Karpas-422 (cell line): Measurements from ENCODE around the gene WIPI1. TPM values are rescaled to one million over a fixed set of nuclear protein-coding genes. Genes with fewer than 3 reads are reported as not detected.

Experiments used
- small RNA-seq: library from RNA; depleted of rRNA; stranded (forward); fragments of <200 nt; gene quantifications from one replicate; pipeline ENCODE3, GENCODE V24; 2014
- total RNA-seq: library from RNA; depleted of rRNA; stranded (reverse); fragments of >200 nt; shearing (Covaris generic); gene quantifications from 2 replicates; pipeline ENCODE4 v1.2.3, GENCODE V29; 2014; ENCODE audit warnings: low replicate concordance; rRNA removed

The WIPI1 gene
- total RNA-seq, 1 experiment from 2014 or later: 28.7 TPM

Small RNA genes lying within 50 kb of the gene (small RNA-seq; reads per million reads assigned to genes)
- 0.12 reads per million for gene MIR635

Other genes starting within 250 kb of the WIPI1 start
- 66.7 and 136 TPM in 2 replicates for gene AMZ2, start 209.5 kb downstream of the WIPI1 start, total RNA-seq
- 44.7 and 59.9 TPM in 2 replicates for gene SLC16A6, start 166.4 kb downstream of the WIPI1 start, total RNA-seq
- gene ARSG, start 166.0 kb downstream of the WIPI1 start, total RNA-seq: 47.1 and 63.2 TPM in 2 replicates
- 201 and 234 TPM in 2 replicates for gene PRKAR1A, start 54.9 kb upstream of the WIPI1 start, total RNA-seq
- gene FAM20A, start 143.9 kb upstream of the WIPI1 start, total RNA-seq: not detected in 2 replicates